ENCODE measurements around the gene CACNA1D.
"Not testable (repeated sequence)": the region's sequence is repeated elsewhere in the genome, so short reads cannot be mapped to it uniquely, and the experiment has no call there.

Gene CACNA1D

DNA sequence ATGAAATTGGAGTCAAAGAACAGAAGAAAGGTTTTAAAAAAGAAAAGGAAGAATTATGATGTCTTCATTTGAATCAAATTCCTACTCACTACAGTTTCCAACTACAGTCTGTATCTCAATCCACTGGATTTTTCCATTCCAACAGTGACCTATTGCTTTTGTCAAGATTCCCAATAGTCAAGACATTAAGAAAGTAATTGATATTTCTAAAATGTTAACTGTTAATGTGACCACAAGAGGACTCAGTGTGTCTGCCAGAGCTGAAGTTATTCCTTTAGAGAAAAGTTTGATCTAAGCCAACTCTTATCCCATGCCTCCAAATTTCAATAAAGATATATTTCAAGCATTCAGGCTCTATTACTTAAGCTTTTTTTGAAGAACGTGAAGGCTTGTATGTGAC lies 163.2 kb downstream of the CACNA1D start:
- no peak for DNase-seq (ENCODE audit: low spot score)

DNA sequence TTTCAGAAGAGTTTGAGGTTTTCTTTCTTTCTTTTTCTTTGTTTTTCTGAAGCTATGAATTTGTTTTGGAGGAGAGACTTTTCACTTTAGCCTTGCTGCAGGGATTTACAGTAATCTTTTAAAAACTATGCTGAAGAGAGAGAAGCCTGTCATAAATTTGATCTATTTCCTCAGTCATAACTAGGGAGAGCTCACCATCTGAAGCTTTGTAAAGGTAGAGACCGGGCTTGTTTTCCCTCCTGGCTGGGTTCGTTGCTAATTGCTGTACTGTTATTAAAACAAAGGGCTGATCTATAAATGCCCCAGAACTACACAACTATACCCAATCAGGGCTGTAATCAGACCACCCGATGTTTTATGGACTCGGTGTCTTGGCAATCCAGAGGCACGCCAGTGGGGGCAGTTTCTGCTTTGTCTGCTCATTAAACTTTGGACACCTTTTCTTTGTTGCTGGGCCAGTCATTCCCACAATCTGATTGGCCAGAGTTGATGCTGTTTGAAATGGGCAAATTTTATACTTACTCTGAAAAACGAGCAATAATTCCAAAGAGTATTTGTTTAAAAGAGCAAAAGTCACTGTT lies 164.3 kb downstream of the CACNA1D start:
- DNase-seq (ENCODE audit: low spot score): no peak

DNA sequence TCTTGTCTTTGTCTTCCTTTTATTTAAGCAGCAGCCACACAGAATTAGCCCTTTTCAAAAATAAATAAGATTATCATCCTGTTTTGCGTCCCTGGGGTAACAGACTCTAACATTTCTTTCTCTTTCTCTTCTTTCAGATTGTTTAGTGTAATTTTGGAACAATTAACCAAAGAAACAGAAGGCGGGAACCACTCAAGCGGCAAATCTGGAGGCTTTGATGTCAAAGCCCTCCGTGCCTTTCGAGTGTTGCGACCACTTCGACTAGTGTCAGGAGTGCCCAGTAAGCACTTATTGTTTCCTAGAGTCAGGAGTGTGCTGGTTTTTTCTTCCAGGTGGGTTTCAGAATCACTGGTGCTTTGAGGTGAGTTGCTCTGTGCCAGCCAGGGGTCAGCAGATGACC lies 165.6 kb downstream of the CACNA1D start:
- no peak for DNase-seq (ENCODE audit: low spot score)

- DNase-seq (ENCODE audit: low spot score): no peak
Measured at GRCh38 chr3:53661480-53661879, 167.1 kb downstream of the CACNA1D start.

DNA sequence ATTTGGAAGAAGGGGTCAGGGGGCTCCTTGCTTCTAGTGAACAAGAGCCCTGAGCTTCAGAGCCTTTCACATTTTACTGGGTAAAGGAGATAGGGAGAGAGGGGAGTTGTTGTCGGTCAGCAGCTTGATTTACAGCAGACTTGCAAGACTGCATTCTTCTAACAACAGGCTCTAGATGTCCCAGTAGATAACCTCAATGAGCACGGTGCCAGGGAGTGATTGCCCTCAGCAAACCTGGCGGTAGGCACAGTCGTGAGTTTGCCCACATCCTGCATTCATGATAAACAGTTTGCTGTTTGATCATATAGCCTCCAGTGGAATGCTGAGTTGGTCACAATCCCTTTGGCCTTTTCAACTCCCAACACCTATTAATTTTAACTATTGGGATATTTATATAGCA lies 170.4 kb downstream of the CACNA1D start:
- DNase-seq (ENCODE audit: low spot score): not testable (repeated sequence)

DNA sequence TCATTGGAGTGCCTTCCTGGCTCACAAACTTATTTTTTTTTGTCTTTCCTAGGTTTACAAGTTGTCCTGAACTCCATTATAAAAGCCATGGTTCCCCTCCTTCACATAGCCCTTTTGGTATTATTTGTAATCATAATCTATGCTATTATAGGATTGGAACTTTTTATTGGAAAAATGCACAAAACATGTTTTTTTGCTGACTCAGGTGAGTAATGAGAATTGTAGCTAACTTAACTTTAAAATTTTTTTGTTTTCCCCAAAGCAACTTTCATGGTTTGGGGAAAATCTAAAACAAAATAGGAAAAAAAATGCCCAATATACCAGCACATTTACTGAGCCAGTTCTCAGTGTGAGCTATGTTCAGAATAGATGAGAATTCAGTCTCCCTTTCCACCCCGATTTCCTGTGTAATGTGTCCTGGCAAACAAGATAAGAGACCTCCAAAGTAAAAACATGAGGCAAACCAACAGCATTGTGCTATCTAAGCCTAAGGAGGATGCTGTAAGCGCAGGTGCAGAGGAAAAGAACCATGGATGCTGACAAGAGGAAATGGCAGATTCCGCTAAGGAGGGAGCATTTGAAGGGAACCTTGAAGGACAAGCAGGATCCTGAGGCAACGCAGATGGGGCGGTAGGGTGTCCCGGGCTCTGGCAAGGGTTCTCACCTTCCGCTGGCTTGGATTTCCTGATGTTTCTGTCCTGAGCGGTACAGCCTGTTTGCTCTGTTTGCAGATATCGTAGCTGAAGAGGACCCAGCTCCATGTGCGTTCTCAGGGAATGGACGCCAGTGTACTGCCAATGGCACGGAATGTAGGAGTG lies 171.4 kb downstream of the CACNA1D start:
- no peak for DNase-seq (ENCODE audit: low spot score)

GRCh38 chr3:53668872-53669271 lies 174.5 kb downstream of the CACNA1D start:
- peak; percentile 1 for DNase-seq (ENCODE audit: low spot score)

DNA sequence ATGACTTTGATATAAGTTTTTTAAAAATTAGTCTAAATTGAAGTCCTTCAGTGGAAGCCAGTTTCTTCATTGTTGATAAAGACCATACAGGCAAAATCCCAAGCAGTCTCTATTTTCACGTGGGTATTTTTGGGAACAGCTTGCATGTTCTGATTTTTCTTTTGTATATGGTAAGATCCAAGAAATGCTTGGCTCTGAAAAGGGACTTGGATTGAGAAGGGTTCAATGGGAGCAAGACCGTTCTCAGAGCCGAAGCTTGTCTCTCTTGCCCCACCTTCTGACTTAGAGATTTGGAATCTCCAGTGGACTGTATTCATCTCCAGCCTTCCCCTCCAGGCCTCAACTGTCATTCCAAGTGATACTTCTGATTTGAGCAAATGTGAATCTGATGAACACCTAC lies 176.3 kb downstream of the CACNA1D start:
- DNase-seq (ENCODE audit: low spot score): no peak

DNA sequence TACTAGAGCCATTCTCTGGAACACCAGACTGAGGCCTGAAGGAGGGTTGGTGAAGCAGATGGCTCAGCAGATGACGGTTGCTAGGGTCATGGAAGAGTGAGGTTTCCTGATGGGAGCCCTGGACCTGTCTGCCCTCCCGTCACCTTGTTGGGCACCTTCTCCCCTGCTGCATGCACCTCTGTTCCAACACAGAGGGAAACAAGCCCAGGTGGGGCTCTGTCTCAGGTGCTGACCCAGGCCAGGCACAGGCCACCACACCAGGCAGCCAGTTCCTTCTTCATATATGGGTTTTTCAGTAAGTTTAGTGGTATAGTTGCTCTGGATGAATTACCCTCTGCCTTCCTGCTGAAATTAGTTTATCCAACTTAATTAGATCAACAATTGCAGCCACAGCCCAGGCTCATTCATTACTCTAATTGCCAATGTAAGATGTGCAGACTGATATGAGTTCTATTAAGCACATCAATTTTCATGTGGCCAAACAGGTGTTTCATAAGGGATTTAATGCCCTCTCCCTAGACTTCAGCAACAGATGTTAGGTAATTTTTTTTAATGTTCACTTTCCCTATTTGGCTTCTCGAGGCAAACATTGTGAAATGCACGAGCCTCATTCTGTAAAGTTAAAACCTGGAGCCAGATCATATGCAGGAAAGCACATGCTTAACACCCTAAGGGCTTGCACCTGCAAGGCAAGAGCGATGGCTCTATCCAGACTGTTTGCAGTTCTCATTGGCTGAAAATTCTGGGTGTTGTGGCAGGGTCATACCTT lies 177.0 kb downstream of the CACNA1D start:
- DNase-seq (ENCODE audit: low spot score): no peak

DNA sequence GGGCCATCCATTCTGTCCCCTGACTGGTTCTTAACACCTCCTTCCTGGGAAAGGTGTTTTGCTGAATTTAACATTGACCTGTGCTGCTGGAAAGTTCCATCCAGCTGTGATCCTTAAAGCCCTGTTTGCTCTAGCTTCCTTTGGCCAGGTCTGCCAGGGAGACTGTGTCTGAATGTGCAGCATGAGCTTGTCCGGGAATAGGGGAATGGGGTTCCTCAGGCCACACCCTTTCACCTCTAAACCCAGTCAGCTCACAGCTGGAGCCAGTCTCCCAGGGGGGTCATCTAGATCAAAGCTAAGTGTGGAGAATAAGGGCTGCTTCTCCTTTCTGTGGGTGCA lies 177.5 kb downstream of the CACNA1D start:
- no peak for DNase-seq (ENCODE audit: low spot score)

DNA sequence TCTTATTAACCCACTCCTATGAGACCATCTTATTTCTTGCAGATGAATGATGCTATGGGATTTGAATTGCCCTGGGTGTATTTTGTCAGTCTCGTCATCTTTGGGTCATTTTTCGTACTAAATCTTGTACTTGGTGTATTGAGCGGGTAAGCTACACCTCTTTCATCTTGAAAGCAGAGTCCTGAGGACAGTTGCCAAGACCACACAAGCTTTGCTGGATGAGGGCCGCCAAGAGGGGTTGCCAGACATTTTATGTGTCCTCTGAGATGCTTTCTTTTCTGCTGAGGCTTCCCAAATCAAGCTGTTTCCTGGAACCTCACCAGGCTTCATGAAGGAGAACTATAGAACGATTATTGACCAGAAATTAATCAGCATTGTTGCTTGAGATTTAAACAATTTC lies 178.6 kb downstream of the CACNA1D start:
- DNase-seq (ENCODE audit: low spot score): no peak

DNA sequence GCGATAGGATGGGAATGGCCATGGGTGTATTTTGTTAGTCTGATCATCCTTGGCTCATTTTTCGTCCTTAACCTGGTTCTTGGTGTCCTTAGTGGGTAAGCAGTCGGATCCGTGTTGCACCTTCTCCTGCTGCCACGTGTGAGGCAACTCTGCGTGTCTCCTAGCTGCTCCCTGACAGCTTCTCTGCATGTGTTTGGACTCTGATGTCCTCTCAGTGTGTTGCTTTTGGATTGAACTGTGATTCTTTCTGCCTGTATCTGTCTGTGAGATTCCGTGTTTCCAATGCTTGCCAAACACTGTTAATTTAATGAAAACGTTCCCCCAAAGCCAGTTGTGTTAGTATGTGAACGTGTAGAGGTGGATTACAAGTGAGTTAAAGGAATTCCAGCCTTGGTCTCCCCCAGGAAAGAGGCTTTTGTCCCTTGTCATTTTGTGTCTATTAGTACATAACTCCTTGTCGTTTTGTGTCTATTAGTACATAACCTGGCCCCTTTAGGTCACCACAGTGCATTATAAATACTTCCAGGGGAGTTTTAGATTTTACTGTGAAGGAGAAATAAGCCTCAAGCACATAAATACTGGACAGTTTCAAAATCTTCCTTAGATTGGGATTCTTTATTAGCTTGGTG lies 179.4 kb downstream of the CACNA1D start:
- no peak for DNase-seq (ENCODE audit: low spot score)

GRCh38 chr3:53674582-53674981 lies 180.2 kb downstream of the CACNA1D start:
- no peak for DNase-seq (ENCODE audit: low spot score)

- no peak for DNase-seq (ENCODE audit: low spot score)
Measured at GRCh38 chr3:53675022-53675697, 180.7 kb downstream of the CACNA1D start.

DNA sequence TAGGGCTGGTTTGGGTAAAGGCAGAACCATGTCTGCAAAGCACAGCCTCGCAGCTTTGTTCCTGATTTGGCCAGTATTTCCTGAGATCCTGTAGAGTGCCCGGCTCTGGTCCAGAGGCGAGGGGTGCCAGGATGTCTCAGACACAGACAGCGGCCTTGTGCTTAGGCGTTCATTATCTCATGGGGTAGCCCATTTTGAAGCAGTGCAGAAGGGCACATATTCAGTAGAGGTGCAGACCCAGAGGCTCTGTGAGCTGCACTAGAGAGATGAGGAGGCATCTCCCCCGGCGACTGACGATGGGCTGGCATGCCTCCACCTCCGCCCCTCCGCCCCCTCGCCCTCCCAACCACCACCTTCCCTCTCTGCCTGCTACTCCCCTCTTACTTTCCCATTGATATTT lies 181.5 kb downstream of the CACNA1D start:
- no peak for DNase-seq (ENCODE audit: low spot score)

GRCh38 chr3:53677413-53677812 lies 183.0 kb downstream of the CACNA1D start:
- no peak for DNase-seq (ENCODE audit: low spot score)

- DNase-seq (ENCODE audit: low spot score): no peak
Measured at GRCh38 chr3:53680028-53680427, 185.6 kb downstream of the CACNA1D start.

DNA sequence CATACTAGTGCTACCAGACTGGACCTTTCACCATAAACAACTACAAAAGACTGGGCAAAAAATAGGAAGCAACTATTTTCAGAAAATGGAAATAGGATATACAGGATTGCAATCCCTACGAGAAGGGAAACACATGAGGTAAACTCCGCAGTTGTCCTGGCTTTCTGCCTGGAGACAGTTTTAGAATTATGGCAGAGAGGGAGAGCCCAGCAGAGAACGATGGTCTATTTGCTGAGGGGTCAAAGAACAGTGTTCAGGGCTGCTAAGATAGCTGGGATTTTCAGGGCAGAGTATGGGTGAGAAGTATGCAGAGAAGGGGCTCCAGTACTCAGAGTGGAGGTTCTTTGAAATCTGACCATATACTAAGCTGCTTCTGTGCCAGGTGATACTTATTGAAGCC lies 188.4 kb downstream of the CACNA1D start:
- no peak for DNase-seq (ENCODE audit: low spot score)

DNA sequence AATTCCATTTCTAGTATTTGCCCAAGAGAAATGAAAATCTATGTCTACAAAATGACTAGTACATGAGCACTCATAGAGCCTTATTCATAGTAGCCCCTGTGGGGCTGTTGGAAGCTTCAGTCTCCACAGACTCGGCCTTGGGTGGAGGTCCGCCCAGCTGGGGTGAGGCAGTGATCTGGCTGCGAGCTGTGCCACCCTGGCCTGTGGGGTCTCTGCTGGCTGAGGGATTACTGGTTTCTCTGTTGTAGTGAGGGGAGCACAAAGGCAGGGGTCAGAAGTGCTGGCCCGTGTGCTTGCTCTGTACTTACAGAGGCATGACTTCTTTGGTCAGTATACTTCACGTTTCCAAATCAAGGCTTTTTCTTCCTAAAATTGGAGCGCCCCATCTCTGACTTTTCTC lies 193.7 kb downstream of the CACNA1D start:
- no peak for DNase-seq (ENCODE audit: low spot score)

GRCh38 chr3:53688989-53689388 lies 194.6 kb downstream of the CACNA1D start:
- no peak for DNase-seq (ENCODE audit: low spot score)

- no peak for DNase-seq (ENCODE audit: low spot score)
Measured at GRCh38 chr3:53689681-53690080, 195.3 kb downstream of the CACNA1D start.

DNA sequence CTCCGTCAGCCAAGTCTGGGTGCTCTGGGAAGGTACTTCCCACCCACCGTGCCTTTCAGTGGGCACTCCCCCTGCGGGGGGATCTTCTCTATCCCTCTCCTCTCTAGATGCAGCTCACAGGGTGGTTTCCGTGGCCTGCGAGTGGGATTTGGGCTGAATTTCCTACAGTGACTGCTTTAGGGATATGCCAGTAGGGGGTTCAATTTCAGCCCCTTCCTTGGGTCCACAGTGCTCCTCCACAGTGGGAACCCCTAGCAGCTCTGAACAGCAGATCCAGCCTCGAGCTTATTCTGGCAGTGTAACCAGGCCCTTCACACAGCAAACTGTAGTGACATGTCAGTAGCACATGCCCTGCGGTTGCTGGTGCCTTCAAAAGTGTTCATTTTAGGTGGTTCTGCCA lies 196.1 kb downstream of the CACNA1D start:
- no peak for DNase-seq (ENCODE audit: low spot score)
